NCI-H1105 (cell line): ENCODE measurements around the gene LGALS12.

Experiments used
- DNase-seq: peaks from one replicate; lab custom pipeline; 2025; lab: John Stamatoyannopoulos, UW

The LGALS12 gene, protein sequence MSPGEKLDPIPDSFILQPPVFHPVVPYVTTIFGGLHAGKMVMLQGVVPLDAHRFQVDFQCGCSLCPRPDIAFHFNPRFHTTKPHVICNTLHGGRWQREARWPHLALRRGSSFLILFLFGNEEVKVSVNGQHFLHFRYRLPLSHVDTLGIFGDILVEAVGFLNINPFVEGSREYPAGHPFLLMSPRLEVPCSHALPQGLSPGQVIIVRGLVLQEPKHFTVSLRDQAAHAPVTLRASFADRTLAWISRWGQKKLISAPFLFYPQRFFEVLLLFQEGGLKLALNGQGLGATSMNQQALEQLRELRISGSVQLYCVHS

DNA sequence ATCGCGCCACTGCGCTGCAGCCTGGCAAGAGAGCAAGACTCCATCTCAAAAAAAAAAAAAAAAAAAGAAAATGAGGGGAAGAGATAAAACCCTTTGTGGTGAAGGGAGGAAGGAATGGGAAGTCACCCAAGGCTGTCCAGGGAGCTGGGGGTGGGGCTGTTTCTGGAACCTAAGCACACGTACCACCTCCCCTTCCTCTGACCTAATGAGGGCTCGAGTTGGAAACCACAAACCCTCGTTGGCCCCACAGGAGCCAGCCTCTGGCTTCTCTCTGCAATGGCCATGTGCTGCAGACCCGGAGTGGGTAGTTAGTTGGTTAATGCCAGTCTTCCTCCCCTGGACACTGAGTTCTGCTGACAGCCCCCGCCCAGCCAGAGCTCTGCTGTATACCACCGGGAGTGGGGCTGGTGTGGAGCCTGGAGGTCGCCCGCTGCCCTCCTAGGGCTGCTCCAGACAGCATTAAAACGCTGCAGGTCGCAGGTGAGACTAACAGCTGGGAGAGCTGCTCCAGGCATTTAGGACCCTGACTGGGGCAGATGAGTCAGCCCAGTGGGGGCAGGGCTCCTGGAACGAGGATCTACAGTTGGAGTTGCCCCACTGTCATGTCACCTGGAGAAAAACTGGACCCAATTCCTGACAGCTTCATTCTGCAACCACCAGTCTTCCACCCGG lies at the start of gene LGALS12:
LGALS12 (plus strand) TSS at position 228 of the 672 bp plus-strand sequence; CDS start at position 603, 375 bp downstream.
- DNase-seq = no peak

DNA sequence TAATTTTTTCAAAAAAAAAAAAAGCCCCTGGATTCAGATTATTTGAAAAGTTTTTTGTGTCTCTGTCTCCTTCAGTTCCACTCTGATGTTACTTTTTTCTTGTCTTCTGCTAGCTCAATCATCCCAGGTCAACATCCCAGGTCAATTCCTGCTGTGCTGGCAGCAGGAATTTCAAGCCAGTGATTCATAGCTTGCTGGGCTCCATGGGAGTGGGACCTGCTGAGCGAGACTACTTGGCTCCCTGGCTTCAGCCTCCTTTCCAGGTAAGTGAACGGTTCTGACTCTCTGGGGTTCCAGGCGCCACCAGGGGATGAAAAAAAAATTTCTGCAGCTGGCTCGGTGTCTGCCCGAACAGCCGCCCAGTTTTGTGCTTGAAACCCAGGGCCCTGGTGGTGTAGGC lies 46.3 kb upstream of the LGALS12 start:
- no peak for DNase-seq

DNA sequence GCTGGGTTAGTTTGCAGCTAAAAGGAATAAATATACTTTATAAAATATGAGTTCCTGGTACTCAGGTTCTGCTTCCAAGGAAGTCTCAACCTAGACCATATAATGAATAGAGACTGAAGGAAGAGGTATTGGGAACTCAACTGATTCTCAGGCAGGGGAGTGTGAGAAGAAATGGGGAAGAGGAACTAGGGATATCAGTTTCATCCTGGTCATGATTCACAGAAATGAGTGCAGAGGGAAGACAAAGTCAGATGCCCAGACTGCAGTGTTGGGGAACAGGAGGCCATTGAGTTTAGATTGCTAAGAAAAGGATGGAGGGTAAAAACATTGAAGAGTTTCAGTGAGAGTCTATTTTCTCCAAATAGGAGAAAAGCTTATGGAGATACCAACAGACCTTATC lies 43.7 kb upstream of the LGALS12 start:
- no peak for DNase-seq

DNA sequence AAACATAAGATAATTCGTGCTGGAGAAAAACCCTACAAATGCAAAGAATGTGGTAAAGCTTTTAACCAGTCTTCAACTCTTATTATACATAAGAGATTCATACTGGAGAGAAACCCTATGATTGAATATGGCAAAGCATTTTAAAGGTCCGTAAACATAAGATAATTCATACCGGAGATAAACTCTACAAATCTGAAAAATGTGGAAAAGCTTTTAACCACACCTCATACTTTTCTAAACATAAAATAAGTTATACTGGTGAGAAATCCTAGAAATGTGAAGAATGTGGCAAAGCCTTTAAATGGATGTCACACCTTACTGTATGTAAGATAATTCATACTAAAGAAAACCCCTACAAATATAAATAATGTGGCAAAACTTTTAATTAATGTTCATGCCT lies 35.6 kb upstream of the LGALS12 start:
- no peak for DNase-seq

DNA sequence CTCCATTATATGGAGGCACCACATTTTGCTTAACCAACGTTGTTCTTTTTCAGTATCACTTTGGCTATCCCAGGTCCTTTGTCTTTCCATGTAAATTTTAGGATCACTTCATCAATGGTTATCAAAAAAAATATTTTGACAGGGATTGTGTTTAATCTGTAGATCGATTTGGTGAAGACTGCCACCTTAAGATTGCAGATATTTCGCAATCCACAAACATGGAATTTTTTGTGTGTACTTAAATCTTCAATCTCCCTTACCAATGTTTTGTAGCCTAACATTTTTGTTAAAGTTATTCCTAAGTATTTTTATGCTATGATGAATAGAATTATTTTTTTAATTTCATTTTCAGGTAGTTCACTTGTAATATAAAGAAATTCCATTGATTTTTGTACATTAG lies 33.5 kb upstream of the LGALS12 start:
- no peak for DNase-seq

DNA sequence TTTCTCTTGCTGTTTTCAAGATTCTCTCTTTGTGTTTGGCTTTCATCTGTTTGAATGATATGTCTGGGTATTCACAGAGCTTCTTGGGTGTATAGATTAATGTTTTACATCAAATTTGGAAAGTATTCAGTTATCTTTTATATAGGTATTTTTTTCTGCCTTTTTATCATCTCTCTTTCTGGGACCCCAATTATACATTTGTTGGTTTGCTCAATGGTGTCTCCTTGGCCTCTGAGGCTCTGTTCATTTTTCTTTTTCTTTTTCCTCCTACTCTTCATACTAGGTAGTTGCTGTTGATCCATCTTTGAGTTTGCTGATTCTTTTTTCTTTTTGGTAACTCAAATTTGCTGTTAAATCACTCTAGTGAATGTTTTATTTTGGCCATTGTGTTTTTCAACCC lies 29.3 kb upstream of the LGALS12 start:
- DNase-seq = no peak

DNA sequence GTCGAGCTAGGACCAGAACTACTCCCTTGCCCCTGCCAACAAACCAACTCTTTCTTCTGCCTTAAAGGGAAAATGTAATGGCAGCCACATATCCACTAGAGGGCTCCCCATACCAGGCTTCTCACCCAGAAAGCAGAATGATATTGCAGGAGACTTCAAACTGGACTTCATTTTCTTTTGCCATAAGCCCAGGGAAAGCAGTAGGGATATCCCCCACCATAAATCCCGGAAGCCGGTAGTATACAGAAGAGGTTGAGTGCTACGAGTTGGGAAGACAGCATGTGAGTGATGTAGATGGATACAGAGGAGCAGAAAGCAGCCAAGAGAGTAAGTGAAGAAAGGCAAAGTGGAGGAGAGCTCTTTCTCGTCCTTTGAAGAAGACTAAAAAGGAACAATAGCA lies 27.0 kb upstream of the LGALS12 start:
- DNase-seq = peak; percentile 66

DNA sequence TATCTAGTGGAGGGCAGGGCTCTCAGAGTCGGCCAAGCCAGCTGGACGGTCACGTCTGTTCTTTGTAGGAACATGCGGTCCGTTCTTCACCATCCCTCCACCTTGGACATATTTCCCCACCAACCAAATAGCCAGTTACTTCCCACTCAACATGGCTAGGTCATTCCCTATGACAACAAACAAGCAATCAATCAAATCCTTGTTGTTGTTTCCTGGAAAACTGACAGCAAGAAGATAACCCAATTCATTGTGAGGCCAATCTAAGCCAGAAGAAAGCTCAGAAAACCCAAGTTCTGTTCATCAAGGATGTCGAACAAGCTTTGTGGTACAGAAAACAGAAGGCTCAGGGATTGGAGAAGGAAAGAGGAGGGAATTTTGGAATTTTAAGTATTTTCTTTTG lies 25.8 kb upstream of the LGALS12 start:
- DNase-seq = no peak

DNA sequence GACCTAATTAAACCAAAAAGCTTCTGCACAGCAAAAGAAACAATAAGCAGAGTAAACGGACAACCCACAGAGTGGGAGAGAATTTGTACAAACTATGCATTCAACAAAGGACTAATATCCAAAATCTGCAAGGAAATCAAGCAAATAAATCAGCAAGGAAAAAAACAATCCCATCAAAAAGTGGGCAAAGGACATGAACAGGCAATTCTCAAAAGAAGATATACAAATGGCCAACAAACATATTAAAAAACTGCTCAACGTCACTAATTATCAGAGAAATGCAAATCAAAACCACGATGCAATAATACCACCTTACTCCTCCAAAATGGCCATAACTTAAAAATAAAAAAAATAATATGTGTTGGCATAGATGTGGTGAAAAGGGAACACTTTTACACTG lies 20.1 kb upstream of the LGALS12 start:
- no peak for DNase-seq

DNA sequence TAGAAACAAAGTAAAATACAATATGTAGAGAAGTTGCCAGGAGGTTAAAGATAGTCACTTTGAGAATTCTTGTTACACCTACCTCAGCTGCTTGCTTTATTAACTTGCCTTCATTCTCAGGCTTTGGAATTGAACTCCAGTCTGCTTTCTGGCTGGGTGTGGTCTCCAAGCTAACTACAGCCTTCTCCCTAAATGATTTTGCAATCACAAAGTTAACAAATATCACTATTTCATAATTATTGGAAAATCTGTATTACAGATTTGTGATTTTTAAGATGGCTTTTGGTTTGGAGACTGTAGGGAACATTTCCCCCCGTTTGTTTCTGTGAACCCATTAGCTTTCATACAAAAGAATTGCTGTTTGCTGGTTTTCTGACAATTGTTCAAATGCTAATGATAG lies 17.1 kb upstream of the LGALS12 start:
- DNase-seq = no peak

DNA sequence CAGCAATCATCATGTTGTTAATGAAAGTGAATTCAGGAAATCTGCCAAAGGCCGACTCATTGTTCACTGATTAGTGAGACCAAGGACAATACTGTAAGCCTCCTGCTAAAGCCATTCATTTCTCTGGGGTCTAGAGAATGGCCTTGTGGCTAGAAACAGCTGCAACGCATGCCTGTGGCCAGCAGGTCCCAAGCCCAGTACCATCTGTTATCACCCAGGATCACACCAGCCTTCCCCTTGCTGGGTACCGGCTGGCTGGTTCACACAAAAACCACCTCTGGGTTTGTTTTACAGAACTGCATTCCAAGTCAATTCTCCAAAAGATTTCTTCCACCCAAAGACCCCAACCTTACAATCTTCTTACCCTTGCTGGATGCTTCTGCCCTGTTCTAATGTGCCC lies 16.0 kb upstream of the LGALS12 start:
- no peak for DNase-seq

DNA sequence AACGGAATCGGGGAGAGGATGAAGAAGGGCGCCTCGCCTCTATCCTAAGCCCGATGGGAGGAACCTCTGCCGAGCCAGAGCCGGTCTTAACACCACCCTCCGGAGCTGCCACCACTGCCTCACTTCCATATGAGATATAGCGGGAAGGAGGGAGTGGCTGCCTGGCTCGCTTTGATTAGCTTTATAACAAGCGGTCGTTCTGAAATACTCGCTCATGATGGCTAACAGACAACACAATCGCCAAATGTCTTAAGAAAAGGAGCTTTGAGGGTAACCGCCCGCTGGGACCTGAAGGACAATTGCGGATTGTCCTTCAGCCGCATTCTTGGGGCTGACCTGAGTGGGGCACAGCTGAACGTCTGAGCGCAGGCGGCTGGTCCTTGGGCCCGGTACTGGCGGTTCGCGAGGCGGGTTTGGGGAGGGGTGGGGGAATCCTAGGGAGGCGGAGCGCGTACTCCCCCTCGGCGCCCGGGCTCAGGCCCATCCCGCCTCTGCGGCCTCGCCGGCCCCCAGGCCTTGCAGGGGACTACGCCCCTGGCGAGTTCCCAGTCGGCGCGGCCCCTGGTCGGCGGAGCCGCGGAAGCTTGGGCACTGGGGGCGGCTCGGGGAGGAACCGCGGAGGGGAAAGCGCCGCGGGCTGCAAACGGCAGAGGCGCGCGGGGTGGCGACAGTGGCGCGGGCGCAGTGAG lies 15.2 kb upstream of the LGALS12 start, which contains the start of gene PLAAT5:
PLAAT5 (minus strand) TSS at position 617 of the 689 bp plus-strand sequence; CDS start at position 484, 133 bp downstream.
- DNase-seq = no peak

DNA sequence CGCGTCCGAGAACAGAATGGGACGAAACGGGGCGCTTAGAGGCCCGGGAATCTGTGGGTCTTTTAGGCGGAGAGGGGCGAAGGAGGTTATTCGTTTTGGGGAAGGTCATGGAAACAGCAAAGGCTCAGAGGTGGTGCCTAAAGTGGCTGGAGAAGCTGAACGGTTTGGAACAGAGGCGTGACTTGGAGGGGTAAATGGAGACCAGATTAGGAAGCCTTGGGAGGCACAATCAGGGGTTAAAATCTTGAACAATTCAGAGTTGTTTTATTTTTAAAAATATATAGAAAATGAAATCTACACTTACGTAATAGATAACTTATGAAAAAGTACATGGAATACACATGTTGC lies 14.7 kb upstream of the LGALS12 start:
- DNase-seq = no peak

DNA sequence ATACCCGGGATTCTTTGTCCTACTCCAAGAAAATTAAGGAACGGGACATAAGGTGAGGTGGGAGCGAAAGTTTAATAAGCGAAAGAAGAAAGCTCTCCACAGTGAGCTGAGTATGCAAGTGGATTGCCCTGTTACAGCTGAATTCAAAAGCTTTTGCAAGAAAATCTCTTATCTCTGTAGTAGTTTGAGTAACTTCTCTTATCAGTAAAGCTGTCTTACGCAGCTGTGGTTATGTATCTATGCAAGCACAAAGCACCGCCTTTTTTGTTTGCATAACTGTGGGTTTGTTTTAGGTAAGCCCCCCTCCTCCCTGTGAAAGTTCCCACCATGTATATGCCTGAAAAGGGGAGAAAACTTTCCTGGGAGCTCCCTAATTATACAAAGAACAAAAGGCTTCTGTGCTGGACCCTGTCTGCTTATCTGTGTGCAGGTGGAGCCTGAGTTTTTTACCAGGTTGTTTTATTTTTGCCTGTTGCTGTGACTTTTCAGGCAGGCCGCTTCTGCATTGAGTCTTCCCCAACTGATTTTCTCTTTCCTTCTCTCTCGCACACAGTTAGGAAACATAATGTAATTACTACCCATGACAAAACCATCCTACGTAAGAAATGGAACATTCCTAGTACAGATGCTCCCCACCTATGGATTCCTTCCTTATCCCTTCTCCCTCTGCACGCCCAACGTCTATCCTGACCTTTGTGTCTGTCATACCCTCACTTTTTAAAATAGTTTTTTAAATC lies 14.1 kb upstream of the LGALS12 start:
- DNase-seq = no peak

DNA sequence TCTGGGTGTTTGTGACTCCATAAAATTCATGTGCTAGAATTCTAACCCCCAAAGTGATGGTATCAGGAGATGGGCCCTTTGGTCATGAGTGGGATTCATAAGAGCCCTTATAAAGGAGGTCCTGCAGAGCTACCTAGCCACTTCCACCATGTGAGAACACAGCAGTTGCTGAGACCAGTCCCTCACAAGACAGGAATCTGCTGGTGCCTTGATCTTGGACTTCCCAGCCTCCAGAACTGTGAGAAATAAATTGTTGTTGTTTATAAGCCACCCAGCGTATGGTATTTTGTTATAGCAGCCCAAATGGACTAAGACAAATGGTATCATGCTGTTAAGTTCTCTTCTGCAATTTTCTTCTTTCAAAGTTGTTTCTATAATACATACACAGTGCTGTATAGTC lies 13.4 kb upstream of the LGALS12 start:
- DNase-seq = no peak

DNA sequence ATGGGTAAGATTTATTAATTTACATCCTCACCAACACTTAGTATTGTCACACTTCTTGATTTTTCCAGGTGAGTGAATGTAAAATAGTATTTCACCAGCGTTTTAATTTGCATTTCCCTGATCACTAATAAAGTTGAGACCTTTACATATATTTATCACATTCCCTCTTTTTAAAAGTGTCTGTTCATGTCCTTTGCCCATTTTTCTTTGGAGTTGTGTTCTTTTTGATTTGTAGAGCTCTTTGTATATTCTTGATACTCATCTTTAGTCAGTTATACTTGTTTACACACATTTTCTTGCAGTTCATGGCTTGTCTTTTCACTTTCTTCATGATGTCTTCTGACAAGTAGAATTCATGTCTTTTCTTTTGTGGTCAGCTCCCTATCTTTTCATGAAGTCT lies 12.8 kb upstream of the LGALS12 start:
- DNase-seq = no peak

DNA sequence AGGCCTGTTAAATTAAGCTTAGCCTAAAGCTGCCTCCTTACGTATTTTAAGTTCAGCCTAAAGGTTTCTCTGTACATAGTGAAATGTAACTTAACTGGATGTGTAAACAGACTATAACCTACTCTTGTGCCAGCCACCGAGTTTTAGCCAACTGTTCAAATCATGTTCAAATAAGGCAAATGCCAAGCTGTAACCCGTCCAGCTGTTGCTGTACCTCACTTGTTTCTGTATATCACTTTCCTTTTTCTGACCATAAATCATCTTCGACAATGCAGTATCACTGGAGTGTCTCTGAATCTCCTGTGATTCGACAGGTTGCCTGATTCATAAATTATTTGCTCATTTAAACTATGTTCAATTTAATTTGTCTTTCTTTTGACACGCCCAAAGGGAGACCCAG lies 10.9 kb upstream of the LGALS12 start:
- DNase-seq = no peak

DNA sequence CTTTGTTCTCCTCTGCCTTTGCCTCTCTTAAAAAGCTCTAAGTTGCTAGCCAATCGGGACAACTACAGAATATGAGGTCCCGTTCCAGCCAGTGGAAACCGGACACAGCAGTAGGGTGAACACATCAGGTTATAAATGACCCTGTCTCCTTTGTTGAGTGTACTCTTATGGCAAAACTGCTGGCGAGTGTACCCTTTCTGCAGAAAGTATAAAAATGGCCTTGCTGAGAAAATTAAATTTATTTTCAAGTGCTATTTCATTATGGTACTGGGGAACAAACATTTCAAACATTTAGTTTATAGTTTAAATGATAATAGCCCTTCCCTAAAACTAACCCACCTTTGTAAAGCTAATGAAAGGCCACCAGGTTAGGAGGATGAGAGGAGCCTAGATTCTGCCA lies 6.0 kb upstream of the LGALS12 start:
- DNase-seq = no peak

DNA sequence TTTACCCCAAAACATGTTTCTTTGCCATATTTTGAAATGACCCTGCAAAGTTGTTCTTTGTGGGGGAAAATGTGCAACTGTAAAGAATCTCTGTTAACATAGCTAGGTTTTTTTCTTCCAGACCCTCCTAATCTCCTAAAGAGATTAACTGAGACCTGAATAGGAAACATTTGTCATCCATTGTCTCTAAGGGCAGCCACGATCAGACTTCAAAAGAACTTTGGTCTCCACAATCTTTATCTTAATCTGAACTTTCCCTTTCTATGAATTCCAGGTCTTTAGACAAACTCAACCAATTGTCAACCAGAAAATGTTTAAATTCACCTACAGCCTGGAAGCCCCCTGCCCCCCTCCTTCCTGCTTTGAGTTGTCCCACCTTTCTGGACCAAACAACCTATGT lies 4.6 kb upstream of the LGALS12 start:
- DNase-seq = no peak

DNA sequence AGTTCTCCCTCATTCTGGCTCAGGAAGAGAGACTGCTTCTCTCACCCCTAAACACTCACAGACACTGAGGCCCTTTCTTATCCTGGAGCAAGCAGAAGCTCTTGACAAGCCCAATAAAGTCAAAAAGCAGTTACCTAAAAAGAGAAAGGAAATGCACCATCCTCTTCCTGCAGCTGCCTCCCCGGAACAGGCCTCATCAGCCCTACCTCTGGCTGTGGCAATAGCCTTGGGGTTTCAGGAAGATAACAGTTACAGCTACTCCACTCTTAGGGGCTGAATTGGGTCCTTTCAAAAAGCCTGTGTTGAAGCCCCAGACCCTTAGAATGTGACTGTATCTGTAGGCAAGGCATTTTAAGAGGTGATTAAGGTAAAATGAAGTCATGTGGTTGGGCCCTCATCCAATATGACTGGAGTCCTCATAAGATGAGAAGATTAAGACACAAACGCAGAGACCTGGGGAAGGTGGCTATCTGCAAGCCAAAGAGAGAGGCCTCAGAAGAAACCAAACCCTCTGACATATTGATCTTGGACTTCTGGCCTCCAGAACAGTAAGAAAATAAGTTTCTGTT lies 3.5 kb upstream of the LGALS12 start:
- DNase-seq = no peak

DNA sequence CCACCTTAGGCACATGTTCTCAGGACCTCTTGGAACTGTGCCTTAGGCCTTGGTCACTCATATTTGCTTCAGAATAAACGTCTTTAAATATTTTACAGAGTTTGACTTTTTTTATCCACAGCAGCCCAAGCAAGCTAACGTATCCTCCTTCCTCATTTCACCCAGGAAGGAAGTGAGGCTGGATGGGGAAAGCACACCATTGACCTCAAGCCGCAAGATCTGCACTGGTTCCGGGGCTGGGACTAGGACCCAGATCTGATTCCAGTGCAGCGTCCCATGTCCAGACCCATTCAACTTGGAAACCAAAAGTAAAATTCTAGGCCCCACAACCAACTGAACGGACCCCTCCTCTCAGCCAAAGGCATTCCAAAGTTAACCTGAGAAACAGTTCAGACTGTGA lies 2.4 kb upstream of the LGALS12 start:
- DNase-seq = no peak

DNA sequence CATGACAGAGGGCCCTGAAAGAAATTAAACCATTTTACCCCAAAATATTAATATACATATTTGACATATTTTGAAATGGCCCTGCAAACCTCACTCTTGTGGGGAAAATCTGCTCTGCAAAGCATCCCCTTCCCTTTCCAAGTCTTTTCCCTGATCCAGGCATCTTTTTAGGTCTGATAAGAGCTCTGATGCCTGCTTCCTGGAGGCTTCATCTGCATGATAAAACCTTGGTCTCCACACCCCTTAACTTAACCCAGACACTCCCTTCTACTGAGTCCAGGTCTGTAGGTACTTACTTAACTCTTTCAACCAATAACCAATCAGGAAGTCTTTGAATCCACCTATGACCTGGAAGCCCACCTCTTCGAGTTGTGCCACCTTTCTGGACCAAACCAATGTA lies 1.8 kb upstream of the LGALS12 start:
- DNase-seq = no peak
